Calu3 (cell line): ENCODE data around the gene KANK4. TPM values are rescaled to one million over a fixed set of nuclear protein-coding genes. Genes with fewer than 3 reads are reported as not detected.

Source experiments
- BruUV-seq: library from RNA; stranded (reverse); fragments of 400-500 nt; replicated peaks from 2 replicates; lab custom pipeline; 2021; lab: Mats Ljungman, UMichigan
- CTCF ChIA-PET: fragments of 300-600 bp; sonication (Branson Sonifier 250); formaldehyde crosslinking; loops from one replicate; lab custom pipeline; 2022; ENCODE audit warnings: antibody characterized with exemption; lab: Charles Lee
- DNase-seq: peaks from one replicate; pipeline ENCODE4 v3.0.0; 2022
- H3K27ac Mint-ChIP-seq: one replicate; pipeline ENCODE4 v1.8.0; 2022; ENCODE audit warnings: mixed read lengths; ENCODE audit not compliant: unreplicated experiment
- H3K27me3 Mint-ChIP-seq: one replicate; pipeline ENCODE4 v1.8.0; 2022; ENCODE audit warnings: mixed read lengths; ENCODE audit not compliant: unreplicated experiment
- H3K36me3 Mint-ChIP-seq: one replicate; pipeline ENCODE4 v1.8.0; 2022; ENCODE audit warnings: mild to moderate bottlenecking, moderate library complexity, mixed read lengths; ENCODE audit not compliant: insufficient read depth, unreplicated experiment
- H3K4me1 Mint-ChIP-seq: one replicate; pipeline ENCODE4 v1.8.0; 2022; ENCODE audit warnings: mild to moderate bottlenecking, low read depth, mixed read lengths; ENCODE audit not compliant: unreplicated experiment
- H3K4me3 Mint-ChIP-seq: one replicate; pipeline ENCODE4 v1.8.0; 2022; ENCODE audit warnings: mild to moderate bottlenecking, low read depth, moderate library complexity, mixed read lengths; ENCODE audit not compliant: unreplicated experiment
- H3K9me3 Mint-ChIP-seq: one replicate; pipeline ENCODE4 v1.8.0; 2022; ENCODE audit warnings: low read depth, mixed read lengths; ENCODE audit not compliant: unreplicated experiment
- intact Hi-C: fragments of 100-400 bp; cut with micrococcal nuclease; formaldehyde crosslinking; loops from one replicate; pipeline ENCODE4 v1.10.0; 2022; ENCODE audit not compliant: unreplicated experiment
- total RNA-seq: library from RNA; stranded (reverse); gene quantifications from 2 replicates; pipeline ENCODE4 v1.2.3, GENCODE V29; 2022
- TF ChIP-seq, protein P1 (sequence below): fragments of 200-600 bp; IDR thresholded peaks from one replicate; pipeline ENCODE4 v1.8.0; 2022; ENCODE audit warnings: antibody characterized with exemption; ENCODE audit not compliant: unreplicated experiment

Gene KANK4
- total RNA-seq, 1 experiment from 2014 or later: not detected

DNA sequence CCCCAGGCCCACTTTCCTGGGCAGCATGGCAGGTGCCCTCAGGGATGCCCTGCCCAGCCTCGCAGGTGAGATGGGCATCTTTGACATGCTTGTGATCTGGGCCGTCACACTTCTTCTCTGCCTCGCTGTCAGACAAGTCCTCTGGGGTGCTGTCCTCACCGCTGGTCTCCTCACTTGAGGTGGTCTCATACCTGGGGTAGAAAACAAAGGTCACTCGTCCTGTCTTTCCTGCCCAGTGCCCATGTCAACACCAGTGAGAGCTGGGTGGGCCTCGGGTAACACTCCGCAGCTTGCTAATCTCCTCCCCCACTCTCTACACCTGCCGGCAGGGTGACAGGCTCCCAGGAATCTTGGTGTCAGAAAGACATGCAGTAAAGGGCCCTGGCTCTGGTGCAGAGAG, 50.9 kb downstream of the KANK4 start:
- no TSS peak for BruUV-seq
- TF ChIP-seq, protein P1, sequence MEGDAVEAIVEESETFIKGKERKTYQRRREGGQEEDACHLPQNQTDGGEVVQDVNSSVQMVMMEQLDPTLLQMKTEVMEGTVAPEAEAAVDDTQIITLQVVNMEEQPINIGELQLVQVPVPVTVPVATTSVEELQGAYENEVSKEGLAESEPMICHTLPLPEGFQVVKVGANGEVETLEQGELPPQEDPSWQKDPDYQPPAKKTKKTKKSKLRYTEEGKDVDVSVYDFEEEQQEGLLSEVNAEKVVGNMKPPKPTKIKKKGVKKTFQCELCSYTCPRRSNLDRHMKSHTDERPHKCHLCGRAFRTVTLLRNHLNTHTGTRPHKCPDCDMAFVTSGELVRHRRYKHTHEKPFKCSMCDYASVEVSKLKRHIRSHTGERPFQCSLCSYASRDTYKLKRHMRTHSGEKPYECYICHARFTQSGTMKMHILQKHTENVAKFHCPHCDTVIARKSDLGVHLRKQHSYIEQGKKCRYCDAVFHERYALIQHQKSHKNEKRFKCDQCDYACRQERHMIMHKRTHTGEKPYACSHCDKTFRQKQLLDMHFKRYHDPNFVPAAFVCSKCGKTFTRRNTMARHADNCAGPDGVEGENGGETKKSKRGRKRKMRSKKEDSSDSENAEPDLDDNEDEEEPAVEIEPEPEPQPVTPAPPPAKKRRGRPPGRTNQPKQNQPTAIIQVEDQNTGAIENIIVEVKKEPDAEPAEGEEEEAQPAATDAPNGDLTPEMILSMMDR: no peak

DNA sequence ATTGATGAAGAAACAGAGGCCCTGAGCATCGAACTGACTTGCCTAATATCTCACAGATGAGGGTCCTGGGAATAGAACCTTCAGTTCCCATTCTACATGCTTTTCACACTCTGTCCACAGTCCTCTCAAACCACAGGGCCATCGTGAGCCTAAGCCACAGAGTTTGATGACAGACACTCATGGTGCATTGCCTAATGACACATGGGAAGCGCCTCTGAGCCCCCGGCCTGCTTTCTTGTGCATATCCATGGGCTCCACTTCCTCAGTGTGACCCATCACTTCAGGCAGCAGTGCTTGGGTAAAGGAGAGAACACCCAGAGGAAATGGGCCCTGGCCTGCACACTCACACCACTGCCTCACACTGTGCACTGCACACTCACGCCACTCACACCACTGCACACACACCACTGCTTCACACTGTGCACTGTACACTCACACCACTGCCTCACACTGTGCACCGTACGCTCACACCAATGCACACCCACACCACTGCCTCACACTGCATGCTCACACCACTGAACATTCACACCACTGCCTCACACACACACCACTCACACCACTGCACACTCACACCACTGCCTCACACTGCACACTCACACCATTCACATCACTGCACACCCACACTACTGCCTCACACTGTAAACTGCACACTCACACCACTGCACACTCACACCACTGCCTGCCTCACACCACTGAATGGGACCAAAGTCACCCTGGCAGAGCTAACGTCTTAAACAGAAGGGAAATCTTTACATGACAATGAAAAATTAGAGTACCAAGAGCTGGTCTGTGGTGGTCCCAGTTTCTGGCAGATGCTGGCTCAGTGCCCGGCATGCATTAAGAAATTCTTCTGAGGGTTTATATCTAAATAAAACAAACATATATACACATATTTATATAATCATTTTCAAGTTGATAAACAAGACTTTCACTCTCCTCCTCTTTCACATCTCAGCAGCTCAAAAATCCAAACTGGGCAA, 53.0 kb downstream of the KANK4 start:
- Mint-ChIP-seq H3K9me3 (no peaks in the 10 kb centered on the region), H3K4me1 (no peaks in the 10 kb centered on the region), H3K36me3 (no peaks in the 10 kb centered on the region), H3K4me3 (no peak overlapping the region), H3K27me3 (peaks cover 60% of the 10 kb centered on the region), H3K27ac (no peak overlapping the region)
- DNase-seq: no peak
- TF ChIP-seq, protein P1: no peak
- intact Hi-C loops: no loop called here
- no TSS peak for BruUV-seq
- CTCF ChIA-PET: no interaction called here

More for the DNA sequence above, 50.9 kb downstream of the KANK4 start:
- no peaks in the 10 kb centered on the region for H3K36me3 Mint-ChIP-seq
- H3K4me1 Mint-ChIP-seq: no peaks in the 10 kb centered on the region
- CTCF ChIA-PET: interaction anchor here (0.7 kb wide), 1 partner anchor 11 kb away, joined by 3 read pairs; no protein-coding TSS in a partner anchor
- no peaks in the 10 kb centered on the region for H3K9me3 Mint-ChIP-seq
- peaks cover 61% of the 10 kb centered on the region for H3K27me3 Mint-ChIP-seq
- intact Hi-C loops: no loop called here
- H3K27ac Mint-ChIP-seq: no peak overlapping the region
- no peak for DNase-seq
- H3K4me3 Mint-ChIP-seq: no peak overlapping the region

DNA sequence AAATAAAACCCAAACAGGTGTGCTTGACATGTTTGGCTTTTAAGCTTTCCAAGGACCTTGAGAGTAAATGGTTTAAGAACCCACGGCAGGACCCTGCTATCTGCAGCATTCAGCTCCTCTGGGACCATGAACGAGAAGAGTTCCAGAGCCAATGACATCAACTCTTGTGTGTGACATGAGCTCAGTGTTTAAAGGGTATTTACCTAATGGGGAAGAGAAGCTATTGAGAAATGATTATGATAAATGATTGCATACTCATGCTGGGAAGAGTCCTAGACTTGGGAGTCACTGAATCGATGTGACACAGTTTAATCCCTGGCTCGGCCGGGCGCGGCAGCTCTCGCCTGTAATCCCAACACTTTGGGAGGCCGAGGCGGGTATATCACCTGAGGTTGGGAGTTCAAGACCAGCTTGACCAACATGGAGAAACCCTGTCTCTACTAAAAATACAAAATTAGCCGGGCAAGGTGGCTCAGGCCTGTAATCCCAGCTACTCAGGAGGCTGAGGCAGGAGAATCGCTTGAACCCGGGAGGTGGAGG, 55.4 kb downstream of the KANK4 start:
- intact Hi-C loops: no loop called here
- no peaks in the 10 kb centered on the region for H3K9me3 Mint-ChIP-seq
- H3K36me3 Mint-ChIP-seq: no peaks in the 10 kb centered on the region
- no peak for DNase-seq
- TF ChIP-seq, protein P1: no peak
- no peaks in the 10 kb centered on the region for H3K4me1 Mint-ChIP-seq
- CTCF ChIA-PET: interaction anchor here (0.7 to 1.0 kb wide), 2 partner anchors 14 to 88 kb away, joined by 3 read pairs; no protein-coding TSS in a partner anchor
- H3K4me3 Mint-ChIP-seq: no peak overlapping the region
- H3K27me3 Mint-ChIP-seq: peaks cover 60% of the 10 kb centered on the region
- no TSS peak for BruUV-seq
- no peak overlapping the region for H3K27ac Mint-ChIP-seq

DNA sequence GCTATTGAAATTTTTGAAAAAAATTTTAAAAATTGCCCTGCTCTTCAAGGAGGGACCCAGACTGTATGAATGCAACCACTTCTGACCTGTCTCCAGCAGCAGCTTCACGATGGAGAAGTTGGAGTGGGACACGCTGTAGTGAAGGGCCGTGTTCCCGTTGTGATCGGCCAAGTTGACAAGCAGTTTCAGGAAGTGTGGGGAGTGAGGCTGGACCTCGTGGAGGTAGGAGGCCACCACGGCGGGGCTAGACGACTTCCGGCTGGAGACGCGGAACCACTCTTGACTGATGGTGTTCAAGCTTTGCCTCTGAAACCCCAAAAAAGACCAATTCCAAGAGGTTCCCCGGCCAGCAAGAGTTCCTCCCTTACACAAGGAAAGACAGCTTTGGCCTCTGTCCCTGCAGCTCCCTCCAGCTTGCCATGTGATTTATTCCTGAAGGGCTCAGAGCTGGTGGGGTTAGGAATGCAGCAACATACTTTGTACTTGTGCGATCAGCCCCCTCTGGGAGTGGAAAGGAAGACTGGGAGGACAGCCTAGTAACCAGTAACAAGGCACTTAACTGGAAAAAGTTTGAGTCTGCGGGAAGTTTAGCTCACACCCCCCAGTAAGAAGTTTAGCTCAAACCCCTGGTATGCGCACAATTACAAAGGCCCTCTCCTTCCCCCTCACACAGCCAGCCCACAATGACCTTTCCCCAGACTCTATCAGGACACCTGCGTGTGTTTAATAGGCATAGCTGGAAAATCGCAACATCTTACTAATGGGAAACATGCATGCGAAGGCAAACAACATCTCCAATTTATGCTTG, 56.0 kb downstream of the KANK4 start:
- TF ChIP-seq, protein P1: no peak
- H3K27me3 Mint-ChIP-seq: peaks cover 60% of the 10 kb centered on the region
- no peak overlapping the region for H3K4me3 Mint-ChIP-seq
- intact Hi-C loops: no loop called here
- no peak overlapping the region for H3K27ac Mint-ChIP-seq
- CTCF ChIA-PET: interaction anchor here (0.7 to 1.0 kb wide), 2 partner anchors 15 to 89 kb away, joined by 3 read pairs; no protein-coding TSS in a partner anchor
- no peaks in the 10 kb centered on the region for H3K9me3 Mint-ChIP-seq
- H3K4me1 Mint-ChIP-seq: no peaks in the 10 kb centered on the region
- no TSS peak for BruUV-seq
- no peak for DNase-seq
- H3K36me3 Mint-ChIP-seq: no peaks in the 10 kb centered on the region
